Measurements from ENCODE around the gene HSD11B2.

DNA sequence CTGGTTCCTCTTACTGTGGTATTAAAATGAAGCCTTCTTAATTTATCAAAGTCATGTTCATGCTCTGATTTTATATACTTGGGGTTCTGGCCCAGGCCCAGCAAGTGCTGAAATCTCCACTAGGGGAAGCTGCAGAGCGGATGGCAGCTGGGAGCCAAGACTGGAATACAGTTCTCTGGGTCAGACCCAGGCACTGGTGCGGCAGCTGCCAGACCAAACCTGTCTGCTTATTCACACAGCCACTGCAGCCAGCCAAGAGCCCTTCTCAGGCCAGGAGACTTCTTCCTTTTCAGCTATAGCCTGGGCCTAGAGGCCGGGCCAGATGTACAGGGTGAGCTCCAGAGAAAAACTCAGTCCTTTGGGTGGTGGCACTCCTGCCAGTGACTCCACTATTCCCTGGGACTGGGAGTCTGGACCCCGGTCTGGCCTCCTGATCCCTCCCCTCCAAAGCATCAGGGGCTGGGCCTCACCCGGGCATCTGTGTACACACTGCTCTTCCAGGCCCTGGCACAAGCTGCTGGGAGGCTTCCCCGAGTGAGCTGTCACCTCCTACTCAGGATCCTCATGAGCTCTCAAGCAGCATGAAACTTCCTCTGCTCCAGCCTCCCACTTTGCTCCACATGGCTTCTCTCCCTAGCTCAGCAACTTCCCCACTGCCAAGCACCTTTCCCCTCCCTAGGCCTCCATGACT is 25.6 kb downstream of the HSD11B2 start:
- TF ChIP-seq, protein P1, sequence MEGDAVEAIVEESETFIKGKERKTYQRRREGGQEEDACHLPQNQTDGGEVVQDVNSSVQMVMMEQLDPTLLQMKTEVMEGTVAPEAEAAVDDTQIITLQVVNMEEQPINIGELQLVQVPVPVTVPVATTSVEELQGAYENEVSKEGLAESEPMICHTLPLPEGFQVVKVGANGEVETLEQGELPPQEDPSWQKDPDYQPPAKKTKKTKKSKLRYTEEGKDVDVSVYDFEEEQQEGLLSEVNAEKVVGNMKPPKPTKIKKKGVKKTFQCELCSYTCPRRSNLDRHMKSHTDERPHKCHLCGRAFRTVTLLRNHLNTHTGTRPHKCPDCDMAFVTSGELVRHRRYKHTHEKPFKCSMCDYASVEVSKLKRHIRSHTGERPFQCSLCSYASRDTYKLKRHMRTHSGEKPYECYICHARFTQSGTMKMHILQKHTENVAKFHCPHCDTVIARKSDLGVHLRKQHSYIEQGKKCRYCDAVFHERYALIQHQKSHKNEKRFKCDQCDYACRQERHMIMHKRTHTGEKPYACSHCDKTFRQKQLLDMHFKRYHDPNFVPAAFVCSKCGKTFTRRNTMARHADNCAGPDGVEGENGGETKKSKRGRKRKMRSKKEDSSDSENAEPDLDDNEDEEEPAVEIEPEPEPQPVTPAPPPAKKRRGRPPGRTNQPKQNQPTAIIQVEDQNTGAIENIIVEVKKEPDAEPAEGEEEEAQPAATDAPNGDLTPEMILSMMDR (IDR thresholded peaks at IDR 0.05; ENCODE audit: low read depth, low read length, missing input control) = peak; percentile 40
- TF ChIP-seq SP1 (IDR thresholded peaks at IDR 0.05) (no peak), JUND (IDR thresholded peaks at IDR 0.05) (no peak), TAF1 (conservative IDR thresholded peaks at IDR 0.05) (no peak), FOXA1 (IDR thresholded peaks at IDR 0.05) (no peak), ZBTB33 (IDR thresholded peaks at IDR 0.05) (no peak), MAX (IDR thresholded peaks at IDR 0.05) (no peak), GABPA (IDR thresholded peaks at IDR 0.05 in 1 of 2, conservative IDR thresholded peaks at IDR 0.05 in 1 of 2) (no peak)
